H1 (cell line): ENCODE results near the gene FABP6. TPM values are rescaled to one million over a fixed set of nuclear protein-coding genes. Genes with fewer than 3 reads are reported as not detected.

Source experiments
- CTCF ChIA-PET: fragments of 300-600 bp; sonication (Branson Sonifier 250); formaldehyde crosslinking; loops from one replicate; lab custom pipeline; 2021; ENCODE audit not compliant: partially characterized antibody; lab: Charles Lee
- POLR2A ChIA-PET: fragments of 300-600 bp; sonication (Branson Sonifier 250); formaldehyde crosslinking; loops from one replicate; lab custom pipeline; 2021; ENCODE audit warnings: inconsistent platforms; ENCODE audit not compliant: partially characterized antibody; lab: Charles Lee
- DNase-seq, 2 experiments: peaks; one replicate each; pipeline versions ENCODE4 v3.0.0 to v3.0.0-alpha.2; 2010 to 2022; ENCODE audit warnings: low spot score in 2 of 2, low read depth in 1 of 2, mixed read lengths in 1 of 2
- FAIRE-seq: peaks from 2 replicates; lab custom pipeline; 2011; peaks lifted over from hg19 to GRCh38; lab: Jason Lieb, UNC
- H2AFZ ChIP-seq: 2 replicates; pipeline ENCODE4 v1.8.1; 2012; ENCODE audit warnings: low read length, inconsistent platforms
- H2AK5ac ChIP-seq: 2 replicates; pipeline ENCODE4 v1.6.1; 2013; ENCODE audit warnings: low read depth, low read length
- H2BK120ac ChIP-seq: replicated peaks from 2 replicates; pipeline ENCODE3; 2013; ENCODE audit warnings: low read depth, low read length, inconsistent platforms
- H2BK12ac ChIP-seq: 2 replicates; pipeline ENCODE4 v1.6.1; 2013; ENCODE audit warnings: low read depth, low read length
- H2BK15ac ChIP-seq: 2 replicates; pipeline ENCODE4 v1.6.1; 2013; ENCODE audit warnings: low read length
- H2BK20ac ChIP-seq: 2 replicates; pipeline ENCODE4 v1.6.1; 2013; ENCODE audit warnings: low read length
- H2BK5ac ChIP-seq: 2 replicates; pipeline ENCODE4 v1.6.1; 2013; ENCODE audit warnings: low read depth, low read length
- H3K14ac ChIP-seq: 2 replicates; pipeline ENCODE4 v1.6.1; 2013; ENCODE audit warnings: inconsistent platforms; ENCODE audit not compliant: insufficient read length
- H3K18ac ChIP-seq: 2 replicates; pipeline ENCODE4 v1.6.1; 2013; ENCODE audit warnings: low read length; ENCODE audit errors: extremely low read depth
- H3K23ac ChIP-seq: 2 replicates; pipeline ENCODE4 v1.6.1; 2013; ENCODE audit warnings: inconsistent platforms; ENCODE audit not compliant: insufficient read length
- H3K23me2 ChIP-seq: 2 replicates; pipeline ENCODE4 v1.6.1; 2013; ENCODE audit warnings: low read depth, low read length
- H3K27ac ChIP-seq: 2 replicates; pipeline ENCODE4 v1.6.1; 2011; ENCODE audit warnings: low read depth, low read length, inconsistent platforms
- H3K27me3 ChIP-seq, 4 experiments: replicated peaks in 1 of 4; 1 replicate in 1 of 4; 2 replicates in 3 of 4; pipeline versions ENCODE4 v1.6.1 to v1.8.1; 2011 to 2013; ENCODE audit warnings: low read length in 3 of 4, mild to moderate bottlenecking in 3 of 4, inconsistent platforms in 2 of 4, mixed read lengths in 2 of 4, moderate library complexity in 1 of 4; ENCODE audit not compliant: control insufficient read depth in 3 of 4, insufficient read depth in 3 of 4; ENCODE audit errors: extremely low read depth in 1 of 4
- H3K36me3 ChIP-seq, 4 experiments: 2 replicates each; pipeline versions ENCODE4 v1.6.1 to v1.8.1; 2011 to 2013; ENCODE audit warnings: mild to moderate bottlenecking in 4 of 4, low read length in 3 of 4, moderate library complexity in 2 of 4, control low read depth in 1 of 4, inconsistent platforms in 1 of 4; ENCODE audit not compliant: insufficient read depth in 4 of 4, control insufficient read depth in 2 of 4
- H3K4ac ChIP-seq: replicated peaks from 2 replicates; pipeline ENCODE3; 2013; ENCODE audit warnings: low read length, low read depth, mixed read lengths, inconsistent platforms; ENCODE audit not compliant: insufficient read length
- H3K4me1 ChIP-seq, 4 experiments: replicated peaks in 1 of 4; 1 replicate in 1 of 4; 2 replicates in 3 of 4; pipeline versions ENCODE4 v1.6.1 to v1.8.1; 2011 to 2013; ENCODE audit warnings: low read length in 3 of 4, inconsistent platforms in 2 of 4, mixed read lengths in 1 of 4; ENCODE audit not compliant: insufficient read depth in 4 of 4, control insufficient read depth in 3 of 4
- H3K4me2 ChIP-seq, 2 experiments: 2 replicates each; pipeline versions ENCODE4 v1.6.1 to v1.8.1; 2011 to 2013; ENCODE audit warnings: low read depth in 2 of 2, low read length in 2 of 2, control low read depth in 1 of 2, inconsistent platforms in 1 of 2, mild to moderate bottlenecking in 1 of 2; ENCODE audit not compliant: insufficient read depth in 1 of 2
- H3K4me3 ChIP-seq, 4 experiments: fragments of 200-600, 300-600 bp in 1 of 4; sonication (generic), shearing (Covaris generic), sonication (Bioruptor Twin) in 1 of 4; 2 replicates each; pipeline versions ENCODE4 v1.5.1 to v1.8.1; 2011 to 2016; ENCODE audit warnings: low read length in 4 of 4, low read depth in 3 of 4, control low read depth in 2 of 4, inconsistent platforms in 2 of 4, mild to moderate bottlenecking in 2 of 4, mixed read lengths in 1 of 4, moderate library complexity in 1 of 4; ENCODE audit not compliant: insufficient read depth in 2 of 4; ENCODE audit errors: extremely low read depth in 1 of 4
- H3K56ac ChIP-seq: replicated peaks from 2 replicates; pipeline ENCODE3; 2013; ENCODE audit warnings: low read depth, mild to moderate bottlenecking, mixed read lengths, low read length, inconsistent platforms; ENCODE audit not compliant: insufficient read length
- H3K79me1 ChIP-seq: 2 replicates; pipeline ENCODE4 v1.6.1; 2013; ENCODE audit warnings: low read depth, low read length, control low read depth
- H3K79me2 ChIP-seq, 2 experiments: 2 replicates each; pipeline versions ENCODE4 v1.6.1 to v1.8.1; 2012 to 2013; ENCODE audit warnings: low read length in 2 of 2, mild to moderate bottlenecking in 2 of 2, inconsistent platforms in 1 of 2; ENCODE audit not compliant: insufficient read depth in 2 of 2, control insufficient read depth in 1 of 2
- H3K9ac ChIP-seq, 4 experiments: replicated peaks in 1 of 4; 1 replicate in 1 of 4; 2 replicates in 3 of 4; pipeline versions ENCODE4 v1.6.1 to v1.8.1; 2011 to 2013; ENCODE audit warnings: low read depth in 3 of 4, low read length in 3 of 4, control low read depth in 2 of 4, mild to moderate bottlenecking in 2 of 4, moderate library complexity in 2 of 4, inconsistent platforms in 1 of 4; ENCODE audit errors: extremely low read depth in 1 of 4
- H3K9me3 ChIP-seq, 2 experiments: 2 replicates each; pipeline versions ENCODE4 v1.6.1 to v1.8.1; 2012 to 2013; ENCODE audit warnings: mild to moderate bottlenecking in 2 of 2, moderate library complexity in 2 of 2, control low read depth in 1 of 2, inconsistent platforms in 1 of 2, low read depth in 1 of 2, low read length in 1 of 2, mixed read lengths in 1 of 2; ENCODE audit not compliant: insufficient read depth in 2 of 2
- H4K20me1 ChIP-seq, 2 experiments: replicated peaks in 1 of 2; 2 replicates each; pipeline versions ENCODE3 to v1.8.1; 2011 to 2013; ENCODE audit warnings: inconsistent platforms in 2 of 2, low read length in 2 of 2, mild to moderate bottlenecking in 1 of 2; ENCODE audit not compliant: insufficient read depth in 2 of 2, control insufficient read depth in 1 of 2
- H4K5ac ChIP-seq: 2 replicates; pipeline ENCODE4 v1.6.1; 2013; ENCODE audit warnings: low read length, low read depth, mixed read lengths, inconsistent platforms; ENCODE audit not compliant: insufficient read length
- H4K8ac ChIP-seq: 2 replicates; pipeline ENCODE4 v1.8.0; 2013; ENCODE audit warnings: mild to moderate bottlenecking, moderate library complexity, low read length, inconsistent platforms; ENCODE audit not compliant: insufficient read depth; ENCODE audit errors: extremely low read depth
- H4K91ac ChIP-seq: replicated peaks from 2 replicates; pipeline ENCODE3; 2013; ENCODE audit warnings: low read length, mixed read lengths, inconsistent platforms; ENCODE audit not compliant: insufficient read length
- CBX8 ChIP-seq: fragments of 300-800, 300-1000 bp; sonication (generic); IDR thresholded peaks from 2 replicates; pipeline ENCODE4 v1.7.1; 2016; ENCODE audit warnings: low read depth, low read length, borderline replicate concordance
- FOSL1 ChIP-seq: IDR thresholded peaks from 2 replicates; pipeline ENCODE4 v1.6.1; 2011; ENCODE audit warnings: mild to moderate bottlenecking, low read depth, low read length, moderate library complexity; ENCODE audit not compliant: insufficient read depth
- KDM5A ChIP-seq: fragments of 200-600 bp; IDR thresholded peaks from 2 replicates; pipeline ENCODE4 v1.7.1; 2012; ENCODE audit warnings: mild to moderate bottlenecking, low read length, inconsistent platforms, mixed read lengths
- NANOG ChIP-seq: IDR thresholded peaks from 2 replicates; pipeline ENCODE4 v1.6.1; 2011; ENCODE audit warnings: low read length, low read depth, mild to moderate bottlenecking, inconsistent platforms; ENCODE audit not compliant: insufficient read depth, poor library complexity, severe bottlenecking
- PHF8 ChIP-seq: fragments of 200-600 bp; sonication (generic); conservative IDR thresholded peaks from 2 replicates; pipeline ENCODE4 v1.7.1; 2012; ENCODE audit warnings: low read depth, mild to moderate bottlenecking, inconsistent platforms, low read length, moderate library complexity
- SIRT6 ChIP-seq: IDR thresholded peaks from one replicate; pipeline ENCODE4 v1.7.1; 2012; ENCODE audit warnings: low read length, inconsistent platforms
- SP1 ChIP-seq: IDR thresholded peaks from 2 replicates; pipeline ENCODE4 v1.6.1; 2011; ENCODE audit warnings: low read depth, low read length
- SRF ChIP-seq: IDR thresholded peaks from 2 replicates; pipeline ENCODE4 v1.6.1; 2011; ENCODE audit warnings: mild to moderate bottlenecking, low read depth, low read length, moderate library complexity
- TAF1 ChIP-seq: IDR thresholded peaks from 2 replicates; pipeline ENCODE4 v1.6.1; 2011; ENCODE audit warnings: mild to moderate bottlenecking, low read depth, low read length
- TCF12 ChIP-seq: IDR thresholded peaks from 2 replicates; pipeline ENCODE4 v1.6.1; 2011; ENCODE audit warnings: low read depth, mild to moderate bottlenecking, low read length
- TEAD4 ChIP-seq: IDR thresholded peaks from 2 replicates; pipeline ENCODE4 v1.6.1; 2012; ENCODE audit warnings: low read depth, low read length, inconsistent platforms, mixed read lengths
- WGBS, 2 experiments: shearing (Covaris generic) in 1 of 2; methylation state at CpG; one replicate each; pipeline versions ENCODE4 v1.1.6 to v1.1.7; 2013 to 2015; ENCODE audit warnings: low lambda C conversion rate in 2 of 2, mixed read lengths in 2 of 2, inconsistent platforms in 1 of 2, low coverage in 1 of 2, missing lambda C conversion rate in 1 of 2; ENCODE audit not compliant: insufficient replicate concordance in 2 of 2, insufficient coverage in 1 of 2, insufficient read length in 1 of 2; ENCODE audit errors: extremely low coverage in 1 of 2, missing lambda C conversion rate in 1 of 2; 5-methylcytosine and 5-hydroxymethylcytosine counted together
- polyA plus RNA-seq, 7 experiments: library from polyadenylated mRNA; depleted of rRNA in 3 of 7; stranded (reverse) in 5 of 7; unstranded in 2 of 7; fragments of >200 nt in 5 of 7; fragments of 200-250 nt in 2 of 7; gene quantifications; 1 replicate in 5 of 7; 2 replicates in 1 of 7; 4 replicates in 1 of 7; pipeline versions ENCODE4 v1.2.1 to v1.2.3, GENCODE V29; 2011 to 2013; ENCODE audit warnings: missing spikeins in 2 of 7, mixed read lengths in 2 of 7
- total RNA-seq: library from RNA; stranded (reverse); fragmentation: NEBNext Ultra II Directional; extraction: Animal tissue kit (Norgen Biotek cat#: 25700); gene quantifications from 2 replicates; pipeline ENCODE4 v1.2.1, GENCODE V29; 2021

The FABP6 gene
- total and polyA plus RNA-seq, 2 of the 8 experiments (the other 6 are each of a cell fraction or from before 2014, with no cell fraction given) = 4.8 to 6.1 TPM

DNA sequence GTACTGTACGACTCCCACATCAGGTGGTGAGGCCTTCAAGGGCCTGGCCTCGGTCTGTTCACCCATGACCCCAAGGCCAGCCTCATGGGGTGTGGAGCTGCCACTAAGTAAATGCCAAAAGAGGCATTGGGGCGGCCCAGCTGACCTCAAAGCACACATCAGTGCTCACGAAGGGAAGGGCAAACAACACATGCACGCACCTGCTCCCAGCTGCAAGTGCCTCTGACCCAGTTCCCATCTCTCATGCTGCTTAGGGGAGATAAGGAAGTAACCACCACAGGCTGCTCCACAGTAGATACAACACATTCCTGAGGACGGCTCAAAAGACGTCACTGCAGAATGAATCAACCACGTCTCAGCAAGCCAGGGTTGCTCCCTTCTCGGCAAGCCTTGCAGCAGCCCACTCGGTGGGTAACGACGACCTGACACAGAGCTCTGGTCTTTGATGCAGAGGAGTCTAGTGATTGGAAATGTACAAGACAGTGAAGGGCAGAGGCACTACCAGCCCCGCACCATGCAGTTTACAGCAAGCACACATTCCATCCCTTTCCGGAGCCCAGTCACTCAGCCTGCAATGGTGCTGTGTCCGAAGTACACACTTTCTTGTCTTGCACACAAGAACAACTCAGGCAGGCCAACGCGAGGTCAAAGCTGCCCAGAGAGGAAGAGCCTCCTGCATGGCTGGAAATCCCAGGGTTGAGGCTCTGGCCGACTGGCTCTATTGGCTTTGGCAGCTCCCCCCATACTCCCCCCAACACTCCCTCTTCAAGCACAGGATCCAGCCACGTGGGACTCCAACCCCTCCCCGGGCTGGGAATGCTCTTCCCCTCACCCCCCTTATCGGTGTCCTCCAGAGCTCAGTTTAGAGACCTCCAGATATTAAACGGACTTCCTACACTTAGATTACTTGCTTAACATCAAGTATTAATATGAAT, 31.8 kb downstream of the FABP6 start:
- Histone ChIP-seq H3K23ac (no peak overlapping the region), H3K4me2 (no peak overlapping the region), H2BK5ac (peak overlapping the region; percentile 62; the same call in 1 of the 2 replicates), H4K91ac (no peak overlapping the region), H3K79me1 (peaks cover 12% of the 10 kb centered on the region), H3K18ac (no peak overlapping the region; the same call in 1 of the 2 replicates), H3K9me3 (no peaks in the 10 kb centered on the region), H3K79me2 (peaks cover 0 to 29% of the 10 kb centered on the region in 2 experiments; a peak in 1 of 4 replicates), H4K8ac (no peak overlapping the region; the same call in 1 of the 2 replicates), H3K14ac (no peak overlapping the region), H2AK5ac (no peak overlapping the region), H4K20me1 (peaks cover 3 to 8% of the 10 kb centered on the region in 2 experiments), H3K36me3 (peaks cover 3 to 16% (median 9%) of the 10 kb centered on the region in 4 experiments; a peak in 6 of 8 replicates), H3K4me1 (peaks cover 2 to 25% (median 17%) of the 10 kb centered on the region in 4 experiments), H3K56ac (no peak overlapping the region), H2BK12ac (no peak overlapping the region), H3K4me3 (no peak overlapping the region), H4K5ac (no peak overlapping the region), H3K27ac (no peak overlapping the region), H3K27me3 (no peaks in the 10 kb centered on the region), H3K4ac (no peak overlapping the region), H2AFZ (no peak overlapping the region), H3K23me2 (no peaks in the 10 kb centered on the region), H3K9ac (no peak overlapping the region), H2BK15ac (peak overlapping the region; percentile 25; the same call in 1 of the 2 replicates), H2BK120ac (no peak overlapping the region), H2BK20ac (no peak overlapping the region)
- 81% methylated on average over 22 of the region's 22 CpGs; no CpG with 5 or more reads in 1 of the 2 experiments for WGBS, 2 experiments
- DNase-seq = no peak
- ChIA-PET POLR2A (interaction anchor here (0.6 to 1.6 kb wide), 4 partner anchors 10 to 235 kb away, joined by 3 to 5 read pairs (median 3); partner anchors contain the start of gene CCNJL), CTCF (interaction anchor here (1.0 to 29.3 kb wide), 4 partner anchors 2 to 97 kb away, joined by 3 to 362 read pairs (median 238); no protein-coding TSS in a partner anchor)
- FAIRE-seq = no peak
- TF ChIP-seq SP1 = no peak
- no peak for TF ChIP-seq NANOG
- no peak for TF ChIP-seq PHF8
- no peak for TF ChIP-seq TEAD4
- no peak for TF ChIP-seq TAF1
- TF ChIP-seq SRF = no peak
- no peak for TF ChIP-seq KDM5A
- no peak for TF ChIP-seq TCF12
- TF ChIP-seq CBX8 = no peak
- TF ChIP-seq FOSL1 = no peak
- no peak for TF ChIP-seq SIRT6
